HG03108 (cell line): ENCODE data around the gene DDX59.

Experiments
- ATAC-seq: cut with Tn5 transposase; IDR thresholded peaks from one replicate; pipeline ENCODE4 v1.9.1; 2021; ENCODE audit warnings: moderate library complexity; ENCODE audit not compliant: unreplicated experiment

Gene DDX59

DNA sequence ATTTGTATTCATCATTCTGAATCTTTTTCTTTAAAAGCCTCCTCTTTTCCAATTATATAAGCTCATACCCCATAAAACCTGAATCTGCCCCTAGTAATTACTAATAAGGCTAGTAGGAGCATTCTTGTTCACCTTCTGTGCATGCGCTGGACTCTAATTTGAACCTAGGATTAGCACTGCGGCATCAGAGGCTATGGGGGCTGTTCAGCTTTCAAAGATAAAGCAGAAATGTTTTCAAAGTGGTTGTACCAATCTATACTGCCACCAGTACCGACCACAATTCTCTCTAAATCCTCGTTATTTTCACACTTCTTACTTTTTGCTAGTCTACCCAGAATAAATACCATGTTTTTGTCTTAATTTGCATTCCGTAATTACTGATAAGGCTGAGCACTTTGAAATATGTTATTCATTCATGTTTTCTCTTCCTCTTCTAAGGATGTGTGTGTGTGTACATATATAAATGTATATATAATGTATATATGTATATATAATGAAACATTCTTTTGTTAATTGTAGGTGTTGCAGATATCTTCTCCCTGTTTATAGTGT is 1.6 kb upstream of the DDX59 start:
- no peak for ATAC-seq

DNA sequence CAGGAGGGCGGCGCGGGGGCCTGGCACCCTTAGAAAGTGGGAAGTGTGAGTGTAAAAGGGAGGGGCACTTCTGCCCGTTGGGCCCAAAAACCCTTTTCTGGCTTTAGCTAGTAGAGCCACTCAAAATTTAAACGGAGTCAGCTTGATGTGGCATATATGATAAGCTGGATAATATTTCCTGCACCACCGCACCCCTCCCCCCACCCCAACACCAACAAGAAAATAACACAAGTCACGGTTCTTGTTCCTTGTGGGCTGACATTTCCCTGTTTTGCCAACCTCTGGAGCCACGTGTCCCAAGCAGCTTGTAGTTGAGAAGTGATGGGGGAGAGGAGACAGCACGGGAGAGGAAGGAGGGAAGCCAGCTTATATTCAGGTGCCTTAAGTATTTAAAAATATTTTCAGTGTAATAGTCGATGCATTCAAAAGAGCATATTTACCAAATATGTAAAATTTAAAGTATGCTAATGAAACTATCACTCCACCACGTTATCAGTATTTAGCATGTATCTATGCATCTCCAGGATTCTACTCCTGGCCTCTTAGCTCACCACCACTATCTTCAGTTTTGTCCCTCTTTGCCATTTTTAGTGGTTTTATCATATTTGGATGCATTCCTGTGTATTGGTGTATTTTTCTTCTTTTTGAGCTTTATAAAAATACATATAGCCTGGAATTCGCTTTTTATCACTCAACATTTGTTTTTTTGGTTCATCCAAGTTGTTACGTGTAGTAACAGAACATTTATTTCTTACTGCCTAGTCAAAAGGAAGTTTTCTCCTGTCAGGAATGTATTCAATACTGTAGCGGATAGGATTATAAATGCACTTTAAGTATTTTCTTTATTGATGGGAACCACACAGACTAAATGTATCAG is 773 bp upstream of the DDX59 start:
- peak; percentile 15 for ATAC-seq

DNA sequence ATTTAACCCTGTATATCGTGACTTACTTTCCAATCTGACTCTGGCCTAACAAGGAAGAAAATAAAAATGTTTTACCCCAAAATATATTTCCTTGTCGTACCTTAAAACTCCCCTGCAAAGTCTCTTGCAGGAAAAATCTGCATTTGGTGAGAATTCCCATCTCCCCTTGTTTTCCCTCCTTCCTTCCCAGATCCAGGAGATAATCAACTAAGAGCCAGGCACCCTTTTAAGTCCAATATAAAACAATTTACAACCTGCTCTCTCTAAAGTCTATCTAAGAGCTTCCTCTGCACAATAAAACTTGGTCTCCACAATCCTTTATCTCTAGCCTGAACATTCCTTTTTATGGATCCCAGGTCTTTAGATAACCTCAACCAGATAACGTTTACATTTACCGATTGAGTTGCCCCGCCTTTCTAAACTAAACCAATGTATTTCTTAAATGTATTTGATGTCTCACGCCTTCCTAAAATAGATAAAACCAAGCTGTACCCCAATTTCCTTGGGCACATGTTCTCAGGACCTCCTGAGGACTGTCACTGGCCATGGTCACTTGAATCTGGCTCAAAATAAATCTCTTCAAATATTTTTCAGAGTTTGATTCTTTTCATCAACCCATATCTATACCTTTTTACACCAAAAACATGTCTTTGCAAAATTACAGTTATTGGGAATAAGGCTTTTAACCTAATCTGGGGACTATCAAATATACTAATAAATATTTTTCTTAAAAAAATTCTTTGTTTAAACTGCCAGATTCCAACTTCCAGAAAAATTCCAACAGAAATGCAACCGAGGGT is 993 bp downstream of the DDX59 start:
- no peak for ATAC-seq

DNA sequence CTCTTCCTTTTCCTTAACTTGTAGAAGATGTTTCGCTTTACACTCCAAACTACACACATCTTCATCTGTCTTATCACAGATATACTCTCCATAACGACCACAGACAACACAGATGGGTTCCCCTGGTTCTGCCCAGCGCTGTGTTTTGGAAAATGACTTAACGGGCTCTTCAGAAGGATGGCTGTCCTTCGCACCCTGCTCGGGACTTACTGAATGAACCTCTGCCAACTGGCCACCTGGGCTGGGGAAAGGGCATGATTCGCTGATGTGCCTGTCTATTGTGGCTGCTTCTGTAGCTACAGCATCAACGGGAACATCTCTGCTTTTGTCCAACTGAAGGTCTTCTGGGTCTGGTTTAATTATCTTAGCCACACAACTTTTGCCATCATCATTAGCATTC is 3.4 kb downstream of the DDX59 start:
- no peak for ATAC-seq

DNA sequence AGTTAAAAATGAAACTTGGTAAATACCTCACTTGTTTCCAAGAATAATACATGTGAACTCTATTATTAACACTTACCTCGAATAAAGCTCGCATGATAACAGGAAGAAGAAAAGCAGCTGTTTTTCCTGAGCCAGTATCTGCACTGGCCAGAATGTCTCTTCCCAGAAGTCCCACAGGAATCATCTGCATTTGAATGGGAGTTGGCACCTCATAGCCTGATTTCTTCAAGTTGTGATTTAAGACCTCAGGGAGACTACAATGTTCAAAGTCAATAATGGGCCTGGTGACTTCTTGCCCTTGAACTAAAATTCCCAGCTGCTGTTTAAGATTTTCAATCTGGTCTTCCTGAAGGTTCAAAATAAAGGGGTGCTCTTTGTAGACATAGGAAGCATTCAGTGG is 3.8 kb downstream of the DDX59 start:
- ATAC-seq: no peak

DNA sequence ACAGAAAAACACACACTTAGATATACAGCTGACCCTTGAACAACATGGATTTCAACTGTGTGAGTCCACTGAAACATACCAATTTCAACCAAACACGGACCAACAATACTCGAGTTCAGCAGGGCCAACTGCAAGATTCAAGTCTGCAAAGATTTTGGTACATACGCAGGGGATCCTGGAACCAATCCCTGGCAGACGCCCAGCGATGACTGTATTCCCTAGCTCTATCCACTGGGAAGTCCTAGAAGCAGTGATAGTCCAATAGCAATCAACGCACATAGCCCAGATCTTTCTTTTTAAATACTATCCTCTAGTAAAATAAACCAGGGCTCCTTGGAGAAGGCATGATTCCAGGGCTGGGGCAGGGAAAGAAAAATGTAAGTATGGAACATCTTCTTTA is 9.0 kb downstream of the DDX59 start:
- no peak for ATAC-seq

DNA sequence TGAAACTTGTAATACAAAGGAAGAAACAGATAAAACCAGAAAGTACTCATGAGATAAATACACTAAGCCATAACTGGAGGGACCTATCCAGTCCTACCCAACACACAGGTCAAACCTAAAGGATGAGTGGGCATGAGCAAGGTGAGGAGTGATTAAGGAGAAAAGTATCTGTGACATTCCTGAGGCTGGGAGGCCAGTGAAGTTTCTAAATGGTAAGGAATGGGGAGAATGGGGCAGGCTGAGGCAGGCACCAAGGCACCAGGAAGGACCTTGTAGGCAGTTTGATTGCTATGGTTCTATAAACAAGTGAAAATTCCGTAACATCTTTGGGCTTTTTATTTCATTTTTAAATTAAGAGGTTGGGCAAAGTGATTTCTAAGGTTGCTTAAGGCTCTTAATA is 10.4 kb downstream of the DDX59 start:
- ATAC-seq: no peak

DNA sequence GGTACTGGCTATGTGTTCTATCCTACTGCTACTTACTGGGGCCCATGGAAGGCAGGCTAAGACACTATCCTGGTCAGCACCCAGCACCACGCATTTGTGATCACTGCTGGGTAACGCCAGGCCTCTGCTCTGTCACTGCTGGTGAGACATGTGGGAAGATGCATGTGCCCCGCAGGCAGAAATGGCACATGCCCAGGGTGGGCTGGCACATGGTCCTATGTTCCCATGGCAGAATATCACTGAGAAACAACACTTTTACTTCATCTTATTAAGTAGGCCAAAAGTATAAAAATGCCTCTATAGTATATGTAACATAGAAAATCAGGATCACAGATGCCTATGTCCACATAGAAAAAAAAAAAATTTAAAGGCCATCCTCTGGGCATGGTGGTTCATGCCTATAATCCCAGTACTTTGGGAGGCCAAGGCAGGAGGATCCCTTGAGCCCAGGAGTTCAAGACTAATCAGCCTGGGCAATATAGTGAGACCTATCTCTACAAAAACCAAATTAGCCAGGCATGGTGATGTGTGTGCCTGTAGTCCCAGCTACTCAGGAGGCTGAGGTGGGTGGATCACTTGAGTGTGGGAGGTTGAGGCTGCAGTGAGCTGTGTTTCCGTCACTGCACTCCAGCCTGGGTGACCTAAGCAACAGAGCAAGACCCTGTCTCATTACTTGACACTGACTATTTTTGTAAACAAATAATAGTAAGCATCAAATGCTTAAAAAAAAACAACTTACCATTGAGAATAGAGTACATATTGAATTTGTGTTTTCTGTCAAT is 11.5 kb downstream of the DDX59 start:
- no peak for ATAC-seq

DNA sequence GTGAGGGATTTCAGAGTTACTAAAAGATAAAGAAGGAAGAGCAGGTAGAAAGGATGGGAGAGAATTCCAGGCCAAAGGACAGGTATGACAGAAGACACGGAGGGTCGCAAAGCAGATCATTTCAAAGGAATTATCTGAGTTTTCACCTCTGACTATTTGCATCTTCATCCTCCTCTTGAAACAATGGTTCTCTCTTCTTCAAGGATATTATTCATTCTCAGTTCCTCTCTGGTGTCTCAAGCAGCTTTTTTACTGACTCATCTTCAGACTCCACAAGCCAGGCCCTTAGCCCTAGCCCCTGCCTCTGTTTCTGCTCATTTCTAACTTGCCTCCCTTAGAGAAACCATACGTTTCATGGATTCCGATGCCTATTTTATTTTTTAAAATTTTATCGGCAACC is 15.0 kb downstream of the DDX59 start:
- ATAC-seq: peak; percentile 91

DNA sequence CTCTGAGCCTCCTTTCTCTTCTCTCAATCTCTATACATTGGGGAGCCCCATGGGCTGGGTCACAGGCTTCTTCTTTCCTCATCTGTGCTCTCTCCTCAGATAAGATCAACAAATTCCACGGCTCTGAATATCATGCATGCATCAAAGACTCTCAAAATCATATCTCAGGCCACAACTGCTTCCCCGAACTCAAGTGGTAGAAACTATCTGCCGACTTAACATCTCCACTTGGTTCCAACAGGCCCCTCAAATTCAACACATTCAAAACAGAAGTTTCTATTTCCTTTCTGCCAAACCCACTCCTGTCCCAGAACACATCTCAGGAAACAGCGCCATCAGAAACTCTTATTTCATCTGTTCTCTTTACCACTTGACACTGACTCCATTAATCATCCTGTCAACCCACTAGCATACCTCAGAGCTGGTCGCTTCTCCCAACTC is 16.7 kb downstream of the DDX59 start:
- ATAC-seq: no peak

DNA sequence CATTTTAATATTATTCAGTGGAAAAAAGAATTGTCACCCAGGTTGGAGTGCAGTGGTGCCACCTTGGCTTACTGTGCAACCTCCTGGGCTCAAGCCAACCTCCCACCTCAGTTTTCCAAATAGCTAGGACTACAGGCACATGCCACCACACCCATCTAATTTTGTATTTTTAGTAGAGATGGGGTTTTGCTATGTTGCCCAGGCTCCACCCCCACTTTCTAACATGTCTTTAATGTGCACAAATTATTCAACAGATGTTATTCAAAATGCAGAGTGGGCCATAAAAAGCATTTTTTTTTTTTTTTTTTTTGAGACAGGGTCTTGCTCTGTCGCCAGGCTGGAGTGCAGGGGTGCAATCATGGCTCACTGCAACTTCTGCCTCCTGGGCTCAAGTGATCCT is 17.3 kb downstream of the DDX59 start:
- ATAC-seq: no peak

DNA sequence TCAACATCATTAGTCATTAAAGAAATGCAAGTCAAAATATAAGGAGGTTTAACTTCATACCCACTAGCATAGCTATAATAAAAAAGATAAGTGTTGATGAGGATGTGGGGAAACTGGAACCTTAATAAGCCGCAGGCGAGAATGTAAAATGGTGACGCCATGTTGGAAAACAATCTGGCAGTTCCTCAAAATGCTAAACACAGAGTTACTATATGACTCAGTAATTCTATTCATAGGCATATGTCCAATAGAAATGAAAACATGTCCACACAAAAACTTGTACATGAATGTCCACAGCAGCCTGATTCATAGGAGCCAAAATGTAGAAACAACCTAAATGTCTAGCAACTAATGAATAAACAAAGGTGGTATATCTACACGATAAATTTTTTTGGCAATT is 23.2 kb downstream of the DDX59 start:
- ATAC-seq: no peak

DNA sequence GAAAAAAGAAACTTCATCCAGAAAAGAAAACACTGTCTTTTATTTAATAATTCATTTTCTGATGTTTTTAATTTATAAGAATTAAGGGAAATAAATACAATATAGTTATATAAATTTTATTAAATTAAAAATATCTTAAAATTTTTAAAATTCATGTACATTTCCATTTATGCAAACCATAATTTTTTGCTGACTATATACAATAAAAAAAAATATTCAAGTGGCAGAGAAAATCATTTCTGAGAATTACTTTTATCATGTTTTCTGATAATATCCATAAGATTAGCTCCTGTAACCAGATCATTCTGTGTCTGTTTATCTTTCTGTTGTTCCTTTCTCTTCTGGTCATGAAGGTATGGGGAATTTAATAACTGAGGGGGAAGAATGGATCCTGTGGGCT is 25.7 kb downstream of the DDX59 start:
- ATAC-seq: no peak

DNA sequence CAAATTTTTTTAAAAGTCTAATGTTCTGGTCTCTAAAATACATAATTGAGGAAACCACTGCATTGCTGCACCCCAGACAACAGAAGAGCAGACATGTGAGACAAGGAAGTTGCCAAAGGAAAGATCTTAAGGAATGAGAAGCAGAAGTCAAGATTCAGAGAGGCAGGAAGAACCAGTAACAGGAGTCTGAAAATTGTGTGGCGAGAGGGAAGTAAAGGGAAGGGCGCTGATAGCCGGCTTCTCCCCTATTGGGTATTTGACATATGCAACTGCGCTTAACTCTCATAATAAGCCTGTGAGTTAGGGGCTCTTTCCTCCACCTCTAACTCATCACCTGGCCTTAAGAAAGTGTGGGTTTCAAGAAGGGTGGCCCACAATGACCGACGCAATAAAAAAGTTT is 27.2 kb downstream of the DDX59 start:
- ATAC-seq: no peak

DNA sequence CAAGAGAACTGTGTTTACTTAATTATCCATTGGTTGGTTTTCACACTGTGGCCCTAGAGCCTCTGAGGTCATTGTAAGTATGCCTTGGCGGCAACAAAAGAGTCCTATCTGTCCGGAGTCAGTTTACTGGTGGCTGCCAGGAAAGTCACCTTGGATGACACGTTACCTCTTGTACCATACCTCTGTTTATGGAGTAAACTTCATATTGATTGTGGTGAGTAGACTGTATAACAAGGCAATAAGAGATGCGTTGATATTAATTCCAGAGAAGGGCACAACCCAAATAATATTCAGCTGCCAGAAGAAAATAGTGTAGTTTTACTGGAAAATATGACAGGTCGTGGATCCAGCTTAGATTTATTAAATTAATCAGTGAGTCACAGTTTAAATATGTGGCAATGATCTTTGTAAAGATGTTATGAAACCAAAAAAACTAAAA is 28.7 kb downstream of the DDX59 start:
- no peak for ATAC-seq

DNA sequence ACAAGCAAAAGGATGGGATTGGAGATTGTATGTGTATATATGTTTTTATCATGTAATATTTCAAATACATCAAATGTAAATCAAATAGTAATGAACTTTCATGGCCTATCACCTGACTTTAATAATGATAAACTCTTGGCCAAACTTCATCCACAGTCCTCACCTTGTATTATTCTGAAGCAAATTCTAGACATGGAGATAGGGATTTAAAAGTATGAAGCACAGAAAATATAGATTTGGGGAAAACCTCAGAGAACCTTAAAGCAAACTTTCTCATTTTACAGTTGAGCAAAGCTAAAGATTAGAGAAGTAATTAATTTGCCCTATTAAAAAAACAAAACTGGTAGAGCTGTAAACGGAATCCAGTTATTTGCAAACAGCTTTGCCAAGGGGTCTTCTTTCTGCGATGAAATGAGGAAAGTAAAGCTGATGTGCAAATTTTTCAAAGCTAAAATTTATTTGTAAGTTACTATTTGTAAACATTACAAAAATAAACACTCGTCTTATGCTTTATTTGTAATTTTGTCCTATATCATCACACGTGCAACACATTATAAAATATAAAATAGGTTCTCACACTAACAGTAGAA is 29.2 kb downstream of the DDX59 start:
- ATAC-seq: no peak

DNA sequence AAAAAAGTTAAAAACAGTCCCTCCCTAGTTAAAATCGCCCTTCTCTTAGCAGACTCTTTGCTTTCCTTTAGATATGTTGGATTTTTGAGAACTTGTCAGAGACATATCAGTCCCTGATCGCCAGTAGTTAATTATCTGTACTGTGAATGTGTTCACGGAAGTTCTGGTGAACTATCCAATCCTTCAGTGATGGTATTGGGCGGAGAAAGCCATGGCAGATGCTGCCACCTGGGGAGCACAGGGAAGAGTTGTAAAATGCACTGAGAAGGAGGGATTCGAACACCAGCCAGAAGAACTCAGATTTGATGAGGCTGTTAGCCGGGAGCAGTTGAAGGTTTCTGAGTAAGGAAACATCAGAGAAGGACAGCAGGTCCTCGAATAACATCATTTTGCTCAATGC is 31.6 kb downstream of the DDX59 start:
- no peak for ATAC-seq

DNA sequence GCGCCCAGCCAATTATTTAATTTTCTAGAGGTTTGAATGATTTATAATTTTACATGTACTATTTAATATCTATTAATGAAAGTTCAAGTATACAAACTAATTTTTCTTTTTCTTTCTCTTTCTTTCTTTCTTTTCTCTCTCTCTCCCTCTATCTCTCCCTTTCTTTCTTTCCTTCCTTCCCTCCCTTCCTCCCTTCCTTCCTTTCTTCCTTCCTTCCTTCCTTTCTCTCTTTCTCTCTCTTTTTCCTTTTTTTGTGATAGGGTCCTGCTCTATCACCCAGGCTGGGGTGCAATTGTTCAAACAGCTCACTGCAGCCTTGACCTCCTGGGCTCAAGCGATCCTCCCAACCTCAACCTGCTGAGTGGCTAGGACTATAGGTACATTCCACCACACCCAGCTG is 33.0 kb downstream of the DDX59 start:
- ATAC-seq: no peak

DNA sequence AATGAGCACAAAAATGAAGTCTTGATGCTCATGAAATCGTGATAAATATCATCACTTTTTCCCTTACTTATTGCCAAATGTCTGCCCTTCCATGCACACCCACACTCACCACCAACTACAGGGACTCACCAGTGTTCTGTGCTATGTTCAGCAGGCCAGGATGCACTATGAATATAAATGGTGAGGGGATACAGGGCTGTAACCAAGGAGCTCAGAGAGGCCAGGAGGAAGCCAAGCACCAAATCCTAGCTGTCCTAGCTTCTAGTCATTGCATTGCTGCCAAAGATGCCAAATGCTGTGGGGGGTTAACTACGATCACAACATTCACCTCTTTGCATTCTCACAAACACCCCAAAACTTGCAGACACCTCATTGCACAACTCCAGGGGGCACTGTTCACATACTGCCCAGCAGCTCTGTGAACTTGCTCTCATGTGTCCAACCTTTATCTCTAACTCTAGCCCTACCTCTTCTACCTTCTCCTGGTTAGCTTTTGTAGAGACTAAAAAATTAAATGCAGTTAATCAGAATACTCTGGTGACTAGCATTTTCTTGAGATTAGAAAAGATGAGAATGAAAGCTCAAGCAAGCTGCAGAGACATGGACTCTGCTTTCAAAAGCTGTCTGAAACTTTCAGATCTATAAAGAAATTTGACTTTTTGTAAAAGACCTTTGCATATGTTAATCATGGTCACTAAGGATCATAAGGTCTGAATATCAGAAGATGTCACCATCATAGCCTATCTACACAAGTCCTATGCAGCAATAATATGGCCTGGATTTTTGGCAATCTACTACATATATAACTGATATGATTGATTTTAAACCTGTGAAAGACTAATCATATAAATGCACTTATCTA is 35.2 kb downstream of the DDX59 start:
- ATAC-seq: no peak

DNA sequence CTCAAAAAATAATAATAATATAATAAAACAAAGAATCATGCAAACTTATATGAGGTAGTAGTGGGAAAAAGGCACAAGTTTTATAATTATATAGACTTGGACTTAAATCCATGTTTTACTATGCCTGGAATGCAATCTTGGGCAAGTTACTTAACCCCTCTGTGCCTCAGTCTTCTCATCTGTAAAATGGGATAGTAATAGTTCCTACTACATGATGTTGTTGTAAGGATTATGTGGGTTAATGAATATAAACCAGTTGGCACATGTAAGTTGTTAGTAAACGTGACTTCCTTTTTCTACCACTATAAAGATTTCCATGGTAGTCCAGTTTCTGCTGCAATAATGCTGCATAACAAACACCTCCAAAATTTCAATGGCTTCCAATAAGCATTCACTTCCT is 38.3 kb downstream of the DDX59 start:
- no peak for ATAC-seq
